Astrocyte (in vitro differentiated cells and primary cell): Measurements from ENCODE around the gene TFDP2.
"Not testable (repeated sequence)": the region's sequence is repeated elsewhere in the genome, so short reads cannot be mapped to it uniquely, and the experiment has no call there.

Source experiments
- CTCF ChIP-seq: IDR thresholded peaks from 2 replicates; pipeline ENCODE4 v1.5.1; 2011; ENCODE audit warnings: low read depth, mild to moderate bottlenecking, inconsistent platforms, low read length, moderate library complexity; ENCODE audit not compliant: insufficient read depth
- EZH2 ChIP-seq: IDR thresholded peaks from 2 replicates; pipeline ENCODE4 v1.6.1; 2012; ENCODE audit warnings: mild to moderate bottlenecking, low read length, inconsistent platforms; ENCODE audit not compliant: insufficient read depth

- not testable (repeated sequence) for TF ChIP-seq EZH2, CTCF
Observed at GRCh38 chr3:142004957-142005356, 144.4 kb downstream of the TFDP2 start.
